Neuronal stem cell (in vitro differentiated cells): Measurements from ENCODE around the gene SDCCAG8.
A peak's percentile ranks its signal among the peaks of the same experiment; 100 is the strongest.

Source experiments
- DNase-seq: peaks from one replicate; pipeline ENCODE4 v3.0.0-alpha.2; 2013; ENCODE audit warnings: low spot score
- H2AFZ ChIP-seq: one replicate; pipeline ENCODE4 v1.6.1; 2013; ENCODE audit warnings: mild to moderate bottlenecking, low read length, inconsistent platforms
- H2AK5ac ChIP-seq: 2 replicates; pipeline ENCODE4 v1.6.1; 2013; ENCODE audit warnings: low read depth, mild to moderate bottlenecking, inconsistent platforms, low read length, moderate library complexity, mixed read lengths
- H2BK120ac ChIP-seq: 2 replicates; pipeline ENCODE4 v1.6.1; 2013; ENCODE audit warnings: low read depth, mild to moderate bottlenecking, inconsistent platforms, low read length, moderate library complexity, mixed read lengths
- H2BK12ac ChIP-seq: one replicate; pipeline ENCODE4 v1.6.1; 2013; ENCODE audit warnings: low read length, inconsistent platforms
- H2BK15ac ChIP-seq: 2 replicates; pipeline ENCODE4 v1.6.1; 2013; ENCODE audit warnings: mild to moderate bottlenecking, low read length, inconsistent platforms, mixed read lengths
- H2BK5ac ChIP-seq: one replicate; pipeline ENCODE4 v1.6.1; 2013; ENCODE audit warnings: inconsistent platforms, mild to moderate bottlenecking, low read length, moderate library complexity
- H3K14ac ChIP-seq: one replicate; pipeline ENCODE4 v1.6.1; 2013; ENCODE audit warnings: low read length, inconsistent platforms
- H3K18ac ChIP-seq: 2 replicates; pipeline ENCODE4 v1.6.1; 2013; ENCODE audit warnings: low read length, inconsistent platforms
- H3K23ac ChIP-seq: 2 replicates; pipeline ENCODE4 v1.6.1; 2013; ENCODE audit warnings: low read depth, mild to moderate bottlenecking, mixed read lengths, low read length, inconsistent platforms; ENCODE audit not compliant: poor library complexity
- H3K27ac ChIP-seq: replicated peaks from 3 replicates; pipeline ENCODE4 v1.5.1; 2013; ENCODE audit warnings: low read length, inconsistent platforms
- H3K27me3 ChIP-seq, 3 experiments: 2 replicates each; pipeline ENCODE4 v1.6.1; 2013; ENCODE audit warnings: low read length in 3 of 3, mild to moderate bottlenecking in 2 of 3, inconsistent platforms in 1 of 3, low read depth in 1 of 3, mixed read lengths in 1 of 3, moderate library complexity in 1 of 3; ENCODE audit not compliant: control insufficient read depth in 3 of 3, insufficient read depth in 3 of 3
- H3K36me3 ChIP-seq, 2 donors: replicated peaks in 1 of 2; 2 replicates each; pipeline ENCODE4 v1.6.1; 2013; ENCODE audit warnings: low read length in 2 of 2; ENCODE audit not compliant: control insufficient read depth in 2 of 2, insufficient read depth in 2 of 2
- H3K4ac ChIP-seq: 2 replicates; pipeline ENCODE4 v1.6.1; 2013; ENCODE audit warnings: inconsistent platforms, mild to moderate bottlenecking, low read length, moderate library complexity
- H3K4me1 ChIP-seq, 2 donors: 1 replicate in 1 of 2; 2 replicates in 1 of 2; pipeline ENCODE4 v1.6.1; 2013; ENCODE audit warnings: low read length in 2 of 2, low read depth in 1 of 2; ENCODE audit not compliant: control insufficient read depth in 2 of 2, insufficient read depth in 1 of 2
- H3K4me2 ChIP-seq: one replicate; pipeline ENCODE4 v1.6.1; 2013; ENCODE audit warnings: mild to moderate bottlenecking, low read length, inconsistent platforms; ENCODE audit not compliant: insufficient read depth, poor library complexity, severe bottlenecking
- H3K4me3 ChIP-seq, 2 donors: 2 replicates each; pipeline ENCODE4 v1.5.1; 2013; ENCODE audit warnings: low read length in 2 of 2, mild to moderate bottlenecking in 2 of 2, inconsistent platforms in 1 of 2, moderate library complexity in 1 of 2
- H3K79me1 ChIP-seq: one replicate; pipeline ENCODE4 v1.6.1; 2013; ENCODE audit warnings: low read depth, mild to moderate bottlenecking, inconsistent platforms, low read length, moderate library complexity
- H3K9ac ChIP-seq: one replicate; pipeline ENCODE4 v1.6.1; 2013; ENCODE audit warnings: mild to moderate bottlenecking, low read depth, low read length, inconsistent platforms; ENCODE audit not compliant: poor library complexity
- H3K9me3 ChIP-seq, 2 donors: replicated peaks in 1 of 2; 2 replicates each; pipeline versions ENCODE3 to v1.6.1; 2013; ENCODE audit warnings: low read length in 2 of 2, mild to moderate bottlenecking in 2 of 2, inconsistent platforms in 1 of 2, low read depth in 1 of 2, mixed read lengths in 1 of 2, moderate library complexity in 1 of 2; ENCODE audit not compliant: control insufficient read depth in 2 of 2, insufficient read depth in 1 of 2
- H4K8ac ChIP-seq: one replicate; pipeline ENCODE4 v1.6.1; 2013; ENCODE audit warnings: low read depth, mild to moderate bottlenecking, inconsistent platforms, low read length, moderate library complexity
- H4K91ac ChIP-seq: one replicate; pipeline ENCODE4 v1.6.1; 2013; ENCODE audit warnings: low read length, low read depth, mild to moderate bottlenecking, inconsistent platforms; ENCODE audit not compliant: poor library complexity
- WGBS, 2 donors: extraction: QIAGEN DNeasy Blood & Tissue Kit; methylation state at CpG; one replicate each; pipeline ENCODE4 v1.1.7; 2013; ENCODE audit warnings: missing lambda C conversion rate in 2 of 2, mixed read lengths in 1 of 2; ENCODE audit not compliant: insufficient read length in 2 of 2, insufficient replicate concordance in 1 of 2; ENCODE audit errors: extremely low coverage in 2 of 2; 5-methylcytosine and 5-hydroxymethylcytosine counted together

The SDCCAG8 gene

DNA sequence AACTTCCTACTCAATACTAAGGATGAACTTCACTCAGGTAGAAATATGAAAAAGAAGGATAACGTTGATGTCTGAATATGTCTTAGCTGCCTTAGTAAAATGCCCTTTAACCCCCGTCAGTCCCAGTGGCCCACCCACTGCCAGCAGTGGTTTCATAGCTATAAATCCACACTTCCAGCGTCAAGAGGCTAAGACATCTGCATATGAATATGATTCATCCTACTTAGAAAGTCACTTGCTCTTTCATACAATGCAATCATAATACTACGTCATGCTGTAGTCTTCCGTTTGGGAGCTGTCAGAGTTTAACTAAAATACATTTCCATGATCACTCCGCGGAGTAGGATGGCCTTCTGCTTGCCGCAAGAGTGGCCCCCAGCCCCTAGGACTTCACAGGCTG lies 247.3 kb downstream of the SDCCAG8 start:
- peaks cover 0 to 2% (median 0%) of the 10 kb centered on the region in 3 experiments for H3K27me3 ChIP-seq
- no peak overlapping the region for H2BK120ac ChIP-seq
- no peak overlapping the region for H4K8ac ChIP-seq
- no peak overlapping the region for H3K9ac ChIP-seq
- H3K9me3 ChIP-seq = no peaks in the 10 kb centered on the region
- DNase-seq = no peak
- no peak overlapping the region for H2BK15ac ChIP-seq
- H3K14ac ChIP-seq = no peak overlapping the region
- no peak overlapping the region for H3K4ac ChIP-seq
- no peaks in the 10 kb centered on the region for H3K79me1 ChIP-seq
- no peak overlapping the region for H3K4me2 ChIP-seq
- H3K23ac ChIP-seq = no peak overlapping the region
- no peak overlapping the region for H3K27ac ChIP-seq
- no peak overlapping the region for H4K91ac ChIP-seq
- no peak overlapping the region for H2BK5ac ChIP-seq
- H3K4me1 ChIP-seq = peaks cover 23 to 24% of the 10 kb centered on the region in 2 donors
- no peak overlapping the region for H3K18ac ChIP-seq
- H3K36me3 ChIP-seq = peaks cover 3 to 32% of the 10 kb centered on the region in 2 donors
- no peak overlapping the region for H2AFZ ChIP-seq
- no CpG with 5 or more reads among the region's 8 CpGs for WGBS, 2 donors
- H3K4me3 ChIP-seq = no peak overlapping the region
- no peak overlapping the region for H2AK5ac ChIP-seq
- H2BK12ac ChIP-seq = no peak overlapping the region

DNA sequence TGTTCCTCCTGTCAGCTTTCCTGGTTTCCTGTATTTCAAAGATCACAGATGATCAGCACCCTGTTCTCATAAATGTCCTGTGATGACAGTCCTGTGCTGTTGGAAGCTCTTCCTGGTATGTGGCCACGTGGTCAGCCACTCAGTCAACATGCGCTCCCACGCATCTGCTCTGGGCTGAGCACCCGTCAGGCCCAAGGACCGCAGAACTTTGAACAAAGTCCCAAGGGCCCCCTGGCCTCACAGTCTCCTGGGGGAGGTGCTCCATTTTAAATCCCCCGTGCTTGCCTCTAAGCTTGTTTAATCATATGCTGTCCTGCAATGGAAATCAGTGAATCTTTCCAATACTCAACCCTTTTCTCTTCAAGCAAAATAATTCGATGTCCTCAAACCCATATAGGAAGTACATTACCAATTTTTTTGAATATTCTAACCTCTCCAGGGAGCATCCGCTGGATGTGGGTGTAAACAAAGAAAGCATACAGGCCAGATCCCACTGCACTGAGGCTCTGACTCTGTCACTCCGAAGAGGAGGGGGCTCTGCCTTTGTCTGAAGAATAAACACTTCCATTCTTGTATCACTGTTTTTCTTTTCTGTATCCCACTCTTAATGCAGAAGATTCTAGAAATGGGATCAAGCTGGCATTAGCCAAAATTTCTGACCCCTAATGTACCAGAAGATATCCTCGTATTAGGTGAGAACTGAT lies 250.3 kb downstream of the SDCCAG8 start:
- Histone ChIP-seq H4K91ac (no peak overlapping the region), H4K8ac (no peak overlapping the region), H2AFZ (no peak overlapping the region), H2BK15ac (no peak overlapping the region), H3K27ac (no peak overlapping the region), H3K23ac (no peak overlapping the region), H3K36me3 (peaks cover 8 to 35% of the 10 kb centered on the region in 2 donors), H3K4me1 (peaks cover 24 to 31% of the 10 kb centered on the region in 2 donors), H3K4me2 (no peak overlapping the region), H3K9ac (no peak overlapping the region), H2BK120ac (no peak overlapping the region), H3K4me3 (no peak overlapping the region), H2AK5ac (no peak overlapping the region), H3K14ac (no peak overlapping the region), H2BK12ac (no peak overlapping the region), H3K27me3 (no peaks in the 10 kb centered on the region), H3K9me3 (no peaks in the 10 kb centered on the region), H2BK5ac (no peak overlapping the region), H3K18ac (peak overlapping the region; percentile 65), H3K4ac (no peak overlapping the region), H3K79me1 (no peaks in the 10 kb centered on the region)
- no peak for DNase-seq
- no CpG with 5 or more reads among the region's 10 CpGs for WGBS, 2 donors

DNA sequence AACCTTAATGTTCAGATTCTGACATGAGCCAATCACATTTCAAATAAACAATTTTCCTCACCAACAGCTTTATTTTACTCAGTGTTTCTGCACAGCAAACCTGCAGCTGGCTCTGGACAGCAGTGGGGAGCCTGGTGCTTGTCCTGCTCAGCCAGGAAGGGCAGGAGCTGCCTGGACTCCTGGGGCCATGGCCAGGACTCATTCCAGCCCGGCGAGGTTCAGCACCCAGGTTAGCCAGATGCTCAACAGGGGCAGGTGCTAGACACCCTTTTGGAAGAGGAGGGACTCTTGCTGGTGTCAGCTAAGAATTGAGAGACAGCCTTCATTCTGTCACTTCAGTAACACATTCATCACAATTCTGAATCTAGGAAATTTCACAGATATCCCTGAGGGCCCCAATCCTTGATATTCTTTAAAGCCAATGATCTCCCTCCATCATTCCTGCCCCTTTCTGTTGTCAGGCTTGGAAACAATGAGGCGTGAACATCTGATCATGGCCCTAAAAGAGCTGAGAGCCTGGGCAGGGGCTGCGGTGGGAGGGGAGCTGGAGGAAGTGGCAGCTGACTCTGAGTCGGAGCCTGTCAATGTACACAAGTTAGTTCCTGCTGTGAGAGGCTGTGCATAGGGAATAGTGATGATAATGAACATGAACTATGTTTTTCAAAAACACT lies 251.3 kb downstream of the SDCCAG8 start:
- Histone ChIP-seq H3K27ac (peak overlapping the region; percentile 3), H4K91ac (no peak overlapping the region), H3K9ac (no peak overlapping the region), H4K8ac (no peak overlapping the region), H3K4me3 (no peak overlapping the region), H2AFZ (no peak overlapping the region), H3K36me3 (peaks cover 10 to 44% of the 10 kb centered on the region in 2 donors), H2BK5ac (no peak overlapping the region), H2BK12ac (no peak overlapping the region), H3K4ac (no peak overlapping the region), H2BK120ac (no peak overlapping the region), H3K4me2 (no peak overlapping the region), H3K18ac (peak overlapping the region; percentile 76), H3K4me1 (peaks cover 24 to 31% of the 10 kb centered on the region in 2 donors), H3K9me3 (no peaks in the 10 kb centered on the region), H2AK5ac (peak overlapping the region; percentile 27), H2BK15ac (no peak overlapping the region), H3K23ac (no peak overlapping the region), H3K14ac (peak overlapping the region; percentile 32), H3K27me3 (no peaks in the 10 kb centered on the region), H3K79me1 (no peaks in the 10 kb centered on the region)
- WGBS, 2 donors = no CpG with 5 or more reads among the region's 5 CpGs
- DNase-seq = no peak

GRCh38 chr1:243507672-243508302 lies 251.9 kb downstream of the SDCCAG8 start:
- Histone ChIP-seq H3K27ac (peak overlapping the region; percentile 21), H2BK12ac (no peak overlapping the region), H2BK15ac (no peak overlapping the region), H3K27me3 (no peaks in the 10 kb centered on the region), H3K4me1 (peaks cover 24 to 31% of the 10 kb centered on the region in 2 donors), H3K36me3 (peaks cover 10 to 48% of the 10 kb centered on the region in 2 donors), H2BK120ac (no peak overlapping the region), H4K8ac (no peak overlapping the region), H3K14ac (no peak overlapping the region), H3K4me3 (no peak overlapping the region), H3K23ac (no peak overlapping the region), H3K9ac (no peak overlapping the region), H2BK5ac (no peak overlapping the region), H3K9me3 (no peaks in the 10 kb centered on the region), H3K79me1 (no peaks in the 10 kb centered on the region), H3K18ac (no peak overlapping the region), H3K4ac (no peak overlapping the region), H2AFZ (no peak overlapping the region), H4K91ac (no peak overlapping the region), H3K4me2 (no peak overlapping the region), H2AK5ac (no peak overlapping the region)
- no CpG with 5 or more reads among the region's 8 CpGs for WGBS, 2 donors
- no peak for DNase-seq
